ENCODE results near the gene ABTB2.

The ABTB2 gene

DNA sequence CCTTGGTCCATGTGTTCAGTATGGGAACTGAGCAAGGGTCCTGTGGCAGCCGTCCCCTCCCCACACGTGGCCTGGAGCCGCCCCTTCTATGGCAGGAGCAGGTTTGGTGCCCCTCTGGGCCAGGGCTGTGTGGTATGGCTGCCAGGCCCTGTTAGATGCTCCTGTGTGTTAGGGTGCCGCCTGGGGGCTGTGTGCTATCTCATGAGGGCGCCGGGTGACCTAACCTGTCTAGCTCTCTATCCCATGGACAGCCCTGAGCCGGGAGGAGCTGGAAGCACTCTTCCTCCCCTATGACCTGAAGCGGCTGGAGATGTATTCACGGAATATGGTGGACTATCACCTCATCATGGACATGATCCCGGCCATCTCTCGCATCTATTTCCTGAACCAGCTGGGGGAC lies 217.7 kb downstream of the ABTB2 start:
- DNase-seq = no peak

GRCh38 chr11:34139346-34139745 lies 218.5 kb downstream of the ABTB2 start:
- DNase-seq = no peak

DNA sequence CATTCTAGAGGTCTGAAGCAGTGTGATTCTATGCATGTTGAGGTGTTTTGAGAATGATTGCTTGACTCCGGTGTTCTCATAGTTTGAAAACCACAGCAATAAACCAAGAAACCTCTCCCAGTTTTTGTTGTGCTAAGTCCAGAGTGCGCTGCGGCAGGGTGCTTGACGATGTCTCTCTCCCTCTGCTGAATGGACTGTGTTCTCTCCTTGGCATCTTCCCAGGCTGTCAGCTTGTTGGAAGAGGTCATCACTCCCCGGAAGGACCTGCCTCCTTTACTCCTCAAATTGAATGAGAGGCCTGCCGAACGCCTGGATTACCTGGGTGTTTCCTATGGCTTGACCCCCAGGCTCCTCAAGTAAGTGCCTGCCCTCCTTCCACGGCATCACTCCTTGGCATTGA lies 221.4 kb downstream of the ABTB2 start:
- DNase-seq = no peak

DNA sequence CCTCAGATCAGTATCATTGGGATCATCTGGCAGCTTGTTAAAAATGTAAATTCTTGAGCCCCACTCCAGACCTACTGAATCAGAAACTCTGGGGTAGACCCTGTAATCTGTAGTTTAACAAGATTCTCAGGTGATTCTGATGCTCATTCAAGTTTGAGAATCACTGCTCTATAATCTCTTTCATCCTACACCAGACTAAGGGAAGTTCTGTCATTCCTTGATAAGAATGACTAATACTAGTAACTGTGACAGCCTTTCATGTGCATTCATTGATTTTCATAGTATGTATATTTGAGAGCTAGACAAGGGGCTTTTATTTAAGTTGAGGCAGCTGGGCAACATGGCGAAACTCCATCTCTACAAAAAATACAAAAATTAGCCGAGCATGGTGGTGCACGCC lies 222.4 kb downstream of the ABTB2 start:
- DNase-seq = peak; percentile 68

DNA sequence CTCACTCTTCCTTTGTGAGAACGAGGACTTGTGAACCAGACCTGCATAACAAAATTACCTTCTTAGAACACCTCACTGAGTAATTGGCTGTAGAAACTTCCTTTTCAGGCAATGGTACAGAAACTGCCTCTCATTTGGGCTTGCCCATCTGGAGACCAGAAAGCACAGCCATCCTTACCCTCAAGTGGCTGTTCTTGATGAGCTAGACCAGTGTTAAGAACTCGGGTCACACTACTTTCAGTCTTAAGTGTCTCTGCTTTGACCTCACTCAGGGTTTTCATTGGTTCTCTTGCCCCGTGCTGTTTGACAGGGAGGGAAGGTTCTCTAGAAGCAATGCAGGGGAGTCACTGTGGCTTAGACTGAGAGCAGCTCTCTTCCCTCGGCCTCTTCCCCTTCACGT lies 223.0 kb downstream of the ABTB2 start:
- peak; percentile 49 for DNase-seq

DNA sequence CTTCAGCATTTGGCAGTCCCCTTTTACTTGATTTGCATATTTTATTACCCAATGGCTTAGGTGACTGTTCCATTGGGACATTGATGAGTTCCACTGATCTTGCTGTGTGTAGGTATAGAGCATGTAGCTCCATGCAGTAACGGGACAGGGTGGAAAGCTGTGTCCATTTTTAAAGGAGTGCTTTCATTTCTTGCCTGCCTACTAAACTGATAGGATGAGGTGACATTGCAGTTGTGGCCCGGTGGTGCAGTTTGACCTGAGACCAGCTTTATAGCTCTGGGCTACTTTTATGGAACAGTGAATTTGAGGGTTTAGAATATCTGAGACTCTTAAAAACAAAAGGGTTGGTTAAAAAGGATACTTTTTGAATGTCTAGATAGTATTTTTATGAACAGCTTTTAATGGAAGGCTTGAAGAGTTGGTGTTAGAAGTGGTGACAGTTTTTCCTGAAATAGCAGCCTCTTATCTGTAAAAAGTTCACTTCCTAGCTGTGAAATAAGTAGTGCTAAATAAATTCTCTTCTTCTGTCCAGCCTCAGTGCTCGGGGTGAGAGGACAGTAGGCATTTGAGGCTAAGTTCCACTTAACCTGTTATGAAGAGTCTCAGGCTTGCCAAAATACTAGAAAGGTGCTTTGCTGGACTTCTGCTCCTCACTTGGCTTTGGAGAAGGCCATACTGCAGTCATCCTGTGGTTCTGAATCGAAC lies 225.4 kb downstream of the ABTB2 start:
- no peak for DNase-seq

DNA sequence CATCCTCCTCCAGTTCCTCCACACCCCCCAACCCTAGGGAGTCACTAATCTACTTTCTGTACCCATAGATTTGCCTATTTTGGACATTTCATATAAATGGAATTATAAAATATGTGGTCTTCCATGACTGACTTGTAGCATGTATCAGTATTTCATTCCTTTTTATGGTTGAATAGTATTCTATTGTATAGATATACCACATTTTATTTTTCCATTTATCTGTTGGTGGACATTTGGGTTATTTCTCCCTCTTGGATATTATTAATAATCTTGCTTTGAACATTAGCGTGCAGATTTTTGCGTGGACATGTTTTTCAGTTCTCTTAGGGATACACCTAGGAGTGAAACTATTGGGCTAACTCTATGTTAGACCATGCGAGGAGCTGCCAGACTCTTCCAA lies 229.0 kb downstream of the ABTB2 start:
- no peak for DNase-seq

DNA sequence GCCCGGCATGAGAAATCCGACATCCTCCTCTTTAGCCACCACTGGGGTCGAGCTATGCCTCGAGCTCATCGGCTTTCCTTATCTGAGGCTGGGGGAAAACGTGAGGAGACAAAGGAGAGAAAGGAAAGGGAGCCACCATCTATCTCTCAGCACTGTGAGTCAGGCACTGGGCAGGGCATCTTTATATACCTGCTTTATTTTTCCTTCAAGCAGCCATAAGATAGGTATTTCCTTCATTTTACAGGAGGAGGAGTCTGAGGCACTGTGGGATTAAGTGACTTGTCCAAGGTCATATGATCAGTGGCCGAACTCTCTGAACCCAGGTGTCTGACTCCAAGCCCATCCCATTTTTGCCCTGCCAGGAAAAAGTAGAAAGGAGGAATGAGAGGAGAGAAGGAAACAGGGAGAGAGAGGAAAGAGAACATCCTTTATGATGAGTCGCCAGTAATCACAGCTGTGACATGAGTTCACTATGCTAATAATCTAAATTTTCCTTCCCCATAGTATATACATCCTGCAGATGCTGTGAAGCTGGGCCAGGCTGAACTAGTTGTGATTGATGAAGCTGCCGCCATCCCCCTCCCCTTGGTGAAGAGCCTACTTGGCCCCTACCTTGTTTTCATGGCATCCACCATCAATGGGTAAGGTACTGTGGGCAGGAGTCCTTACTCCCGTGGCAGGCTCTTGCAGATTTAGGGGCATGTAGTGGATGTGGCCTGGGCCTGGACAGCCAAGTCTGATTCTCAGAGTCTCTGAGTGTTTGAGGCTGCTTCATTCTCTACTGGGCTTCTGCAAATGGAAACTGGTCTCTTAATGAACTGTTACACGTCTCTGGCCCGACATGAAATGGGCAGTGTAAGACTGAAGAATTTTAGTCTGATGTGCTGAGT lies 230.6 kb downstream of the ABTB2 start:
- no peak for DNase-seq

DNA sequence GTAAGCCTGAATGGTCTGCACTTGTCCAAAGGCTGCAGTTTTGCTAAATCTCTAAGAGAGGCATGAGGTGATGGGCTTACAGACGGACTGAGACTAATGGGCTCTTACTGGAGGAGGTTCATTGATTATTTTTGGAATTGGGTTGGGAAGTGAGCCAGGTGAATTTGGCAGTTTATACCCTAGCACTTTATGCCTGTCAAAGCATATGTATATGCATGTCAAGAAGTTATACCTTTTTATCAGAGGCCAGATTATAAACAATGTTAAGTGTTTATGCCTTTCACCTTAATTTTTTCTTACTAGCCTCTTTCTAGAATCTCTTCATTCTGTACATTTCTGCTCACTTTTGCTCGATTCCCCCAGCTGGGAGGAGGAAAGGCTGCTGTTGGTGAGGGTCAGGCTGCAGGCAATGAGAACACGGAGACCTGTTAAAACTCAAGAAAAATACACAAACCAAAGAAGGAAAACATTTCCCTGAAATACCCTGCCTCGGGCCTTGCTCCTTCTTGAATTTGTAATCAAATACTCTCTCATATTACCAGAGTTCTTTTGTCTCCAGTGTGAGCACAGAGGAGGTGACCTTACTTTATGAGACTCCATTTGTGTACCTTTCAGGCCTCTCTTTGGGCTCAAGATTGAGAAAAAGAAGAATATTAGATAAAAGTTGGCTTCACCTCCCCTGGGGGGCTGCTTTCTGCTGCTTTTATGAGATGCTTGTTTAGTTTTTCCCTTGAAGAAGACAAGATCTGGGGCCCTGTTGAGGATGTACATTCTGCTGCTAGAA lies 232.7 kb downstream of the ABTB2 start:
- DNase-seq = no peak

DNA sequence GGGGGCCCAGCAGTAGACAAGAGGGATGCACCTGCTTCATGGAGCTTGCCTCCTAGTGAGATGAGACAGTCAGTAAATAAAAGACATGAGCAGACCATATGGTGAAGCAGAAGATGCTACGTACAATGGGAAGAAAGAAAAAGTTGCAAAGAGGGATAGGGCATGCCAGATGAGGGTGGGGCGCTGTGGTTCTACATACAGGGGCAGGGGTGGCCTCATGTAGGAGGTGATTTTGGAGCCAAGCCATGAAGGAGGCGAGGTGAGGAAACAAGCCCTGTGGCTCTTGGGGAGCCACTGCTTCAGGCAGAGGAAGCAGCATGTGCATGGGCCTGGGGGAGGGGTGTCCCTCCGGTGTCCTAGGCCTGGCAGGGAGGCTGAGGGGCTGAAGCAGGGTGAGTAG lies 237.2 kb downstream of the ABTB2 start:
- DNase-seq = no peak

DNA sequence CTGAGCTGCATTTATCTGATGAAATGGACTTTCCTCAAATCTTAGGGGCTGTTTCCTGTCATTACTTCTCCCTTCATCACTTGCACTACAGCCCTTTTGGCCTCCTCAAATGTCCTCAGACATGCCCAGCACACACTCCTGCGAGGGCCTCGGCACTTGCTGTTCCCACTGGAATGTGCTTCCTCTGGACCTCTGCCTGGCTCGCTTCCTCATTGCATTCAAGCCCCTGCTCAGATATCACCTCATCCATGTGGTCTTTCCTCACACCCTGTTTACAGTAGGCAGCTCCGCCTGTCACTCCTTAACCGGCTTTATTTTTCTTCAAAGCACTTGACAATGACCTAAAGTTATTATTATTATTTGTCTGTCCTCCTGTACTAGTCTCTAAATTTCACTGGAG lies 243.3 kb downstream of the ABTB2 start:
- no peak for DNase-seq

GRCh38 chr11:34114014-34114413 lies 243.8 kb downstream of the ABTB2 start:
- DNase-seq = no peak

GRCh38 chr11:34111722-34112270 lies 246.0 kb downstream of the ABTB2 start:
- no peak for DNase-seq

DNA sequence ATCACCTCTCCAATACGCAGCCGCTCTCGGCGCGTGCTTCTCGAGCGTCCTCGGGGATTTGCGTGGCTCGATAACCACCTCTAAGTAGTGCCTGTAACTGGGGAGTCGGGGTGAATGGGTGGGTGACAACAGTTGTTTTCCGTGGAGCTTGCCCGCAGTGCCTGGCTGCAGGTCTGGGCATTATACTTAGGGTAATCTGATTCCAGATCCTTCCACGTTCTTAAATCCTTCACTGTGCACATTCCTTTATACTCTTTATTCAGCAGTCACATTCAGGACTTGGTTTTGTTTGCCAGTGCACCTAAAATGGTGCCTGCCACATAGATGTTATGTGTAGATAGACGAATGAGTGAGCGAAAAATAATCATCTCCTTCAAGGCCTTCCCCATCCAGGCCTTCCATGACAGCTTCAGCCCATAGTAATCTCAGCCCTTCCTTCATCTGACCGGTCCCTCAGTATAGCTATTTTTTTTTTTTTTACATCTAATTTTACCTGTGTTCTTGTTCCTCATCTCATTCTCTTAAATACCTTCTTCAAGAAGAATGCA lies 251.8 kb downstream of the ABTB2 start:
- peak; percentile 15 for DNase-seq

GRCh38 chr11:34105079-34105956 lies 252.5 kb downstream of the ABTB2 start, which contains the start of gene NAT10:
Gene NAT10 (plus strand): TSS chr11:34105629. CDS start chr11:34108226, 2,597 bp downstream.
- peak; percentile 98 for DNase-seq

DNA sequence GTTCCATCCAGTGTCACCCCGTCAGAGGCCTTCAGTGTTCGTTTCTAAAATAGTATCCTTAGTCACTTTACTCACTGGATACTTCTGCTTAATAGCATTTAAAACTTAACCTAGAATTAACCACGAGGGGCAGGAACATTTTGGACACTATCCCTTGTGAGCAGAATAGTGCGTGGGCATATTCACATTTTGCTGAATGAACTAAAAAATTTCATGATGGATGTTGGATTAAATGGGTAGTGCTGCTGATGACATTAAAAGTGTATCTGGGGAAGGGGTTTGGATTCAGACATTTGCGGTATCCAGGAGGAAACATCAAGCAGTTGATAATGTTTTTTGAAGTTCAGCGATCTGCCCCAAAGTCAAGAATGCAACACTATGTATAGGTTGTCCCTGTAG lies 253.1 kb downstream of the ABTB2 start:
- DNase-seq = no peak

Data from activated CD4-positive, alpha-beta T cell treated with anti-CD3 and anti-CD28 coated beads, Interleukin-2, amount 50 U/mL, for 16 hours (primary cell).